Measurements from ENCODE around the gene PDZK1IP1.
"Not testable (repeated sequence)": the region's sequence is repeated elsewhere in the genome, so short reads cannot be mapped to it uniquely, and the experiment has no call there.

DNA sequence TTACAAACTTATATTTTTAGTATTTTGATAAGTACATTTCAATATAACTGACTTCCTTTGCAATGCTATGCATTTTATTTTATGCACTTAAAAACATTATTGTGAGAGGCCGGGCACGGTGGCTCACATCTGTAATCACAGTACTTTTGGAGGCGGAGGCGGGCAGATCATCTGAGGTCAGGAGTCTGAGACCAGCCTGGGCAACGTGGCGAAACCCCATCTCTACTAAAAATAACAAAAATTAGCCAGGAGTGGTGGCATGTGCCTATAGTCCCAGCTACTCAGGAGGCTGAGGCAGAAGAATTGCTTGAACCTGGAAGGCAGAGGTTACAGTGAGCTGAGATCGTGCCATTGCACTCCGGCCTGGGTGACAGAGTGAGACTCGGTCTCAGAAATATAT lies 6.1 kb upstream of the PDZK1IP1 start:
- TF ChIP-seq CTCF (conservative IDR thresholded peaks at IDR 0.05); ZFX (IDR thresholded peaks at IDR 0.05): not testable (repeated sequence)

Measured in C4-2B (cell line).